Measurements from ENCODE around the gene PLEKHM2.

PLEKHM2 gene

DNA sequence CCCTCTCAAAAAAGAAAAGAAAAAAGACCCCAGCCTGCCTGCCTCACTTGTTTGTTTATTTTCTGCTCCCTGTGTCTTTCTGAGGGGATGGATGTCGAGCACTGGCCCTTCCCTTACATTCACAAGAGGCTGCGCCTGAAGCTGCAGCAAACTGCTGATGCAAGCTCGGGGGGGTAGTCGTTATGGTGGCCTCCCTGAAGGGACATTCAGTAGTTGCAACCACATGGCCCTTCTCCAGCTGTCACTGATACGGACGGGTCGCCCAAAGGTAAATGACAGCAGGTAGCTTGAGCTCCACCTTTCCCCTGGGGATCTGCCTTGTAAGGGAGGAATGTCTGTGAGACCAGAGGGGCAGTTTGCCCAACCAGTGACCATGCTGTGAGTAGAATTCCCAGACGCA lies 17.7 kb downstream of the PLEKHM2 start:
- DNase-seq (ENCODE audit: low read depth in 1 of 2, low spot score in 1 of 2) = no peak
- no peak overlapping the region for H3K27ac ChIP-seq (replicated peaks)
- no peak for TF ChIP-seq GABPA (IDR thresholded peaks at IDR 0.05; ENCODE audit: low read depth)
- TF ChIP-seq SPI1 (IDR thresholded peaks at IDR 0.05; ENCODE audit: borderline replicate concordance, low read depth) = no peak
- no peak for TF ChIP-seq POLR2AphosphoS5 (IDR thresholded peaks at IDR 0.05; ENCODE audit: low read depth)
- TF ChIP-seq REST (IDR thresholded peaks at IDR 0.05; ENCODE audit: insufficient replicate concordance, low read depth) = no peak
- TF ChIP-seq, protein P1, sequence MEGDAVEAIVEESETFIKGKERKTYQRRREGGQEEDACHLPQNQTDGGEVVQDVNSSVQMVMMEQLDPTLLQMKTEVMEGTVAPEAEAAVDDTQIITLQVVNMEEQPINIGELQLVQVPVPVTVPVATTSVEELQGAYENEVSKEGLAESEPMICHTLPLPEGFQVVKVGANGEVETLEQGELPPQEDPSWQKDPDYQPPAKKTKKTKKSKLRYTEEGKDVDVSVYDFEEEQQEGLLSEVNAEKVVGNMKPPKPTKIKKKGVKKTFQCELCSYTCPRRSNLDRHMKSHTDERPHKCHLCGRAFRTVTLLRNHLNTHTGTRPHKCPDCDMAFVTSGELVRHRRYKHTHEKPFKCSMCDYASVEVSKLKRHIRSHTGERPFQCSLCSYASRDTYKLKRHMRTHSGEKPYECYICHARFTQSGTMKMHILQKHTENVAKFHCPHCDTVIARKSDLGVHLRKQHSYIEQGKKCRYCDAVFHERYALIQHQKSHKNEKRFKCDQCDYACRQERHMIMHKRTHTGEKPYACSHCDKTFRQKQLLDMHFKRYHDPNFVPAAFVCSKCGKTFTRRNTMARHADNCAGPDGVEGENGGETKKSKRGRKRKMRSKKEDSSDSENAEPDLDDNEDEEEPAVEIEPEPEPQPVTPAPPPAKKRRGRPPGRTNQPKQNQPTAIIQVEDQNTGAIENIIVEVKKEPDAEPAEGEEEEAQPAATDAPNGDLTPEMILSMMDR (IDR thresholded peaks at IDR 0.05; ENCODE audit: insufficient read depth, low read length) = no peak
- no peak overlapping the region for H3K4me3 ChIP-seq (replicated peaks; ENCODE audit: insufficient read depth, low read length)
- H3K27me3 ChIP-seq (ENCODE audit: insufficient read depth, poor library complexity, severe bottlenecking) = no peaks in the 10 kb centered on the region

DNA sequence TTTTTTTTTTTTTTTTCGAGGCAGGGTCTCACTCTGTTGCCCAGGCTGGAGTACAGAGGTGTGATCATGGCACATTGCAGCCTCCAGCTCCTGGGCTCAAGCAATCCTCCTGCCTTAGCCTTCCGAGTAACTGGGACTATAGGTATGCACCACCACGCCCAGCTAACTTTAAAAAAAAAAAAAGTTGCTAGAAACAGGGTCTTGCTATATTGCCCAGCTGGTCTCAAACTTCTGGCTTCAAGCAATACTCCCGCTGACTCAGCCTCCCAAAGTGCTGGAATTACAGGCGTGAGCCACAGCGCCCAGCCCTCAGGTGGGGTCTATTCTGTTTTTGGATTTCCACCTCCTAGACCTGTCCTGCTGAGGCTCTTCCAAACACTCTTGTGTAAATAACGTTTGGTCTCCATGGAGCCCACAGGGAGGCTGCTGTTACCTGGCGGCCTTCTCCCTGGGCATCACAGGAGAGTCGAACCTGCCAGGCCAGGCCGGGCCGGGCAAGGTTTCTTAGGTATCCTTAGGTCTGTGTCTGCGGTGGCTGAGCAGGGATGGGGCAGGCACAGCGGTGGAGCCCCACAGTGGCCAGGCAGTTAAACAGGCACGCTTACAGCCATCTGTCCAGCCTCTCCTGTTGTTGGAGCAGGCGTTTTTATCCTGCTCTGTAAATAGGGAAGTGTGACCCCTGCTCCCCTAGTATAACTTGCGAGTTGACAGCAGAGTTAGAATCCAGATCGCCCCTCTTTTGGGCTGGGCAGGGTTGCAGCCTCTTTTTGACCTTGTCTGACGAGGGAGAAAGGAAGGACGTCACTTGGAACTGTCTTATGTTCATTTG lies 18.8 kb downstream of the PLEKHM2 start:
- no peak for DNase-seq (ENCODE audit: low read depth in 1 of 2, low spot score in 1 of 2)
- Histone ChIP-seq H3K27ac (replicated peaks) (no peak overlapping the region), H3K27me3 (ENCODE audit: insufficient read depth, poor library complexity, severe bottlenecking) (no peaks in the 10 kb centered on the region), H3K4me3 (replicated peaks; ENCODE audit: insufficient read depth, low read length) (no peak overlapping the region)
- TF ChIP-seq REST (IDR thresholded peaks at IDR 0.05; ENCODE audit: insufficient replicate concordance, low read depth) = no peak
- TF ChIP-seq SPI1 (IDR thresholded peaks at IDR 0.05; ENCODE audit: borderline replicate concordance, low read depth) = no peak
- TF ChIP-seq, protein P1 (IDR thresholded peaks at IDR 0.05; ENCODE audit: insufficient read depth, low read length) = no peak
- TF ChIP-seq GABPA (IDR thresholded peaks at IDR 0.05; ENCODE audit: low read depth) = no peak
- TF ChIP-seq POLR2AphosphoS5 (IDR thresholded peaks at IDR 0.05; ENCODE audit: low read depth) = no peak

DNA sequence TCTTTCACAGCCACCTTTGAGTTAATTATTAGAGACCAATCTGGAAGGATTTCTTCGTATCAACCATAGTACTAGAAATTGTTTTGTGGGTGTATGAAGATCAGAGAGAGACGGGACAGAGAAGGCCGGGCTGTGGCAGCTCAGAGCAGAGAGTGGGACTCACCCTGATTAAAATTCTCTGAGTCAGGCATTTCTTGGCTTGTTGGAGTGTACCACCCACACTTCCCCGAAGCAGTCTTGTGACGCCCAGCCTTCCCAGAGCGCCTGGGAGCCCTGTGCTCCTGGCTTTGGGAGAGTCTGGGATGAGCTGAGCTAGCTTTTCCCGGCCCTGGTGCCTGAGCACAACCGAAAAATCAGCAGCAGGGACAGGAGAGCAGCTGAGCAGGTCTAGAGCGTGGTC lies 19.4 kb downstream of the PLEKHM2 start:
- Histone ChIP-seq H3K27me3 (ENCODE audit: insufficient read depth, poor library complexity, severe bottlenecking) (no peaks in the 10 kb centered on the region), H3K27ac (replicated peaks) (no peak overlapping the region), H3K4me3 (replicated peaks; ENCODE audit: insufficient read depth, low read length) (no peak overlapping the region)
- no peak for DNase-seq (ENCODE audit: low read depth in 1 of 2, low spot score in 1 of 2)
- TF ChIP-seq SPI1 (IDR thresholded peaks at IDR 0.05; ENCODE audit: borderline replicate concordance, low read depth) (no peak), REST (IDR thresholded peaks at IDR 0.05; ENCODE audit: insufficient replicate concordance, low read depth) (no peak), POLR2AphosphoS5 (IDR thresholded peaks at IDR 0.05; ENCODE audit: low read depth) (no peak), GABPA (IDR thresholded peaks at IDR 0.05; ENCODE audit: low read depth) (no peak)
- TF ChIP-seq, protein P1 (IDR thresholded peaks at IDR 0.05; ENCODE audit: insufficient read depth, low read length) = no peak

Data from HL-60 (cell line).